Measurements from ENCODE around the gene H2AZ2.
"Not testable (repeated sequence)": the region's sequence is repeated elsewhere in the genome, so short reads cannot be mapped to it uniquely, and the experiment has no call there.

H2AZ2 gene

DNA sequence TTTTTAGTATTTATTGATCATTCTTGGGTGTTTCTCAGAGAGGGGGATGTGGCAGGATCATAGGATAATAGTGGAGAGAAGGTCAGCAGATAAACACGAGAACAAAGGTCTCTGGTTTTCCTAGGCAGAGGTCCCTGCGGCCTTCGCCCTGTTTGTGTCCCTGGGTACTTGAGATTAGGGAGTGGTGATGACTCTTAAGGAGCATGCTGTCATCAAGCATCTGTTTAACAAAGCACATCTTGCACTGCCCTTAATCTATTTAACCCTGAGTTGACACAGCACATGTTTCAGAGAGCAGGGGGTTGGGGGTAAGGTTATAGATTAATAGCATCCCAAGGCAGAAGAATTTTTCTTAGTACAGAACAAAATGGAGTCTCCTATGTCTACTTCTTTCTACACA is 22.4 kb upstream of the H2AZ2 start:
- DNase-seq: not testable (repeated sequence)

DNA sequence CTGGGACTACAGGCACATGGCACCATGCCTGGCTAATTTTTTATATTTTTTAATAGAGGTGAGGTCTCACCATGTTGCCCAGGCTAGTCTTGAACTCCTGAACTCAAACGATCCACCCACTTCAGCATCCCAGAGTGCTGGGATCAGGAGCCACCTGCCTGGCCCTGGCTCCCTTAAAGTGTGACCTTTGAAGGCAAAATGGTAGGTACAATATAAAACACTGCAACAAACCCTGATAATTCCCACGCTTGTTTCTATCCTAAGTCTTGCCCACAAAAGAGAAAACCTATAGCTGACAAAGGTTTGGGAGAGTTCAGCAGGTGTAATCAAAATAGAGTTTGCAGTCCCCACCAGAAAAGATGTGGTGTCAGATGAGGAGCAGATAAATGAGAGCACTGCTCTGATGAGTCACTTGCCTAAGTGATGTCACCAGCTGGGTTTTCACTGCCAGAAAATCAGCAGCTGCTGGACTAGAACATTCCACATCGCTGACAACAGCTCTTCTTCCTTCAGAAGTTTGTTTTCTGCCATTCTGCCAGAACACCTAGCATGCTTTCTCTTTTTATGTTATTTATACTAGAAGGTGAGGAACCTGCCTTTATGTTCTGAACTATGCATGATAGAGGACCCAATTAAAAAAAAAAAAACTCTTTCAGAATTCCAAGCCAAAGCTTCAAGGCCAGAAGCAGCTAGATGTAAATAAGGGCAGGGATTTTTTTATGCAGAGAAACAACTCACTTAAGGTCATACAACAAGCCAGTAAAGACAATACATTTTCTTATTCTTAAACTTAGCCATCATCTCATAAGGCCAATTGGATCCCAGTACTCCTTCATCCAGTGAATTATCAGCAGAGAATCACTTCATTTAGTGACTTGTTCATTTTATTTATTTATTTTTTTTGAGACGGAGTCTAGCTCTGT is 19.4 kb upstream of the H2AZ2 start:
- DNase-seq: no peak

DNA sequence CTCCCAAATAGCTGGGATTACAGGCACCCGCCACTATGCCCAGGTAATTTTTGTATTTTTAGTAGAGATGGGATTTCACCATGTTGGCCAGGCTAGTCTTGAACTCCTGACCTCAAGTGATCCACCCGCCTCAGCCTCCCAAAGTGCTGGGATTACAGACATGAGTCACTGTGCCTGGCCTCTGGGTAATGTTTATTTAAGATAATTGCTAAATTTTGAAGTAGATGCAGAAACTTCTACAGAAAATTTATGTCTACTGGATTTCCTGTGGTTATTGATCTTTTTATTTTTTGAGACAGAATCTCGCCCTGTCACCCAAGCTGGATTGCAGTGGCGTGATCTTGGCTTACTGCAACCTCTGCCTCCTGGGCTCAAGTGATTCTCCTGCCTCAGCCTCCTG is 14.1 kb upstream of the H2AZ2 start:
- DNase-seq: not testable (repeated sequence)

DNA sequence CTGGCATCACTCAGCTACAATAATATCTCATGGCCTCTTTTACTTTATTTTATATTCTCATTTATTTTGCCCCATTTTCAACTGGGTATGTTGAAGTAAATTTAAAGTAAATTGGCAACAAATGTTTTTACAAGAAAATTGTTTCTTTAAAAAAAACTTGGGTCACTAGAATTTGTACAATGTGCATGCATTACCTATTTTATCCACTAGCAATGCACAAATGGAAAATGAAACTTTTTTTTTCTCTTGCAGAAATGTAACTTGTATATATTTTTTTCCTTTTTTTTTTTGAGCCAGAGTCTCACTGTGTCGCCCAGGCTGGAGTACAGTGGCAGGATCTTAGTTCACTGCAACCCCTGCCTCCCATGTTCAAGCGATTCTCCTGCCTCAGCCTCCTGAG is 10.3 kb upstream of the H2AZ2 start:
- no peak for DNase-seq

DNA sequence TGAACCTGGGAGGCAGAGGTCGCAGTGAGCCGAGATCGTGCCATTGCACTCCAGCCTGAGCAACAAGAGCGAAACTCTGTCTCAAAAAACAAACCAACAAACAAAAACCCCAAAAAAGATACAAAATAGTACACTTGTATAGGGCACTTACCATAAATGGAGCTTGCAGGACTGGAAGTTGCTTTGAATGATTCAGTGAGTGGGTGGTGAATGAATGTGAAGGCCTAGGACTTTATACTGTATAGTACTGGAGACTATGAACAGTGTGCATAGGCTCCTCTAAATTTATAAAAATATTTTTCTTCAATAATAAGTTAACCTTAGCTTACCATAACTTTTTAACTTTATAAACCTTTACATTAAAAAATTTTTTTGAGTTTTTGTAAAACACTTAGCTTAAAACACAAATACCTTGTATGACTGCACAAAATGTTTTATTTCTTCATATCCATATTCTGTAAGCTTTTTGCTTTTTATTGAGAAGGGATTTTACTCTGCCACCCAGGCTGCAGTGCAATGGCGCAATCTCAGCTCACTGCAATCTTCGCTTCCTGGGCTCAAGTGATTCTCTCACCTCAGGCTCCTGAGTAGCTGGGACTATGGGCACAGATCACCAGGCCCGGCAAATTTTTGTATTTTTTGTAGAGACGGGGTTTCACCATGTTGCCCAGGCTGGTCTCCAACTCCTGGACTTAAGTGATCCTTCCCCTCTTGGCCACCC is 6.9 kb upstream of the H2AZ2 start:
- DNase-seq: no peak

DNA sequence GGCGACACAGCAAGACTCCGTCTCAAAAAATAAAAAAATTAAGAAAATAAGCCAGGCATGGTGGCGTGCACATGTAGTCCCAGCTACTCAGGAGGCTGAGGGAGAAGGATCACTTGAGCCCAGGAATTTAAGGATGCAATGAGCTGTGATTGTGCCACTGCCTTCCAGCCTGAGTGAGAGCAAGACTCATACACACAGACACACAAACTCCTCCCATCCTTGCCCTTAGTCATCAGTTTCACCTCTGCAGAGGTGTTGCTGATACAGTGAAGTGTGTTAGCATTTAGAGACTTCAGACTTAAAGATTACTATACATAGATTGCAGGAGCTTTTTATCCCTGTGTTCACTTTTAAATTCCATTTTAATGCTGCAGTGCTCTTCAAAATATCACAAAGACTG is 5.5 kb upstream of the H2AZ2 start:
- DNase-seq: no peak

DNA sequence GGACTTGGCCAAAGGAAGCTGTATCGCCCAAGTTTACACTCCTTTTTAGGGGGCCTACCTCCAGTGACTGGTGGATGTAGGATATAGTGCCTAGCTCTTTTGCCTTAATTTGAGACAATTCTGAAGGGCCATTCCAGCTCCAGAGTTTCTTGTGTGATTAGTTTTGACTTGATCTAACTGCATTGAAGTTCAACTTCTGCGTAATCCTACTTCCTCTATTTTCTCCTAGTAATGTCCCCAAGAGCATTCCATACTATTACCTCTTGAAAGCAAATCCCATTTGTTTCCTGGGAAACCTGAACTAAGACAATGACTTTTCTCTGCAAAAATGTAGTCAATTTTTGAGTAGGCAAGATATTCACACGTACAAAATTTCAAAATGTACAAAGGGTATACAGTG is 4.7 kb upstream of the H2AZ2 start:
- no peak for DNase-seq

DNA sequence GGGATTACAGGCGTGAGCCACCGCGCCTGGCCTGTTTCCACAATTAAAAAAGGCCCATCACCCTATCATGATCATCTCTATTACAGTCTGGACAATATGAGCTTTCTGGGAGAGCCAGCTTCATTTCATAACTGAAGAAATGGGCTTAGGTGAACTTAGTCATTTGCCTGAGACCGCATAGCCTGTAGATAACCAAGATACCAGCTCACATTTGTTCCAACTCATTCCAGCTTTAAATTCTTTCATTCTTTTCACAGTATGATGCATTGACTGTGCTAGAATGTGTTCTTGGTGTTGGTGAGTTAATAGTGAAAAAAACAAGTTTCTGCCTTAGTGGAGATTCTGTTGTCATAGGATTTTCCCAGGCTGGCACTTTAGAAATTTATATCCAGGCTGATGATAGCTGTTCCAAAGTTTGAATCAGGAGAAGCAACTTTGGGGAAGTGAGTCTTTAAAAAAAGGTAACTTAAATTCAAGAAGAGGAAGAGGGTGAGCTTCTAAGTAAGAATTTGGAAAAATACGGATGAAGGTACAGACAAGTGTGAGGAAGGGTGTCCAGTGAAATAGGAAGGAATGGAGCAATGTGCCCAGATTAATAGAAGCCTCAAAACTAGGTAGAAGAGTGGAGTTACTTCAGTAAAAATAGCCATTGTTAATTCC is 2.1 kb upstream of the H2AZ2 start:
- no peak for DNase-seq

DNA sequence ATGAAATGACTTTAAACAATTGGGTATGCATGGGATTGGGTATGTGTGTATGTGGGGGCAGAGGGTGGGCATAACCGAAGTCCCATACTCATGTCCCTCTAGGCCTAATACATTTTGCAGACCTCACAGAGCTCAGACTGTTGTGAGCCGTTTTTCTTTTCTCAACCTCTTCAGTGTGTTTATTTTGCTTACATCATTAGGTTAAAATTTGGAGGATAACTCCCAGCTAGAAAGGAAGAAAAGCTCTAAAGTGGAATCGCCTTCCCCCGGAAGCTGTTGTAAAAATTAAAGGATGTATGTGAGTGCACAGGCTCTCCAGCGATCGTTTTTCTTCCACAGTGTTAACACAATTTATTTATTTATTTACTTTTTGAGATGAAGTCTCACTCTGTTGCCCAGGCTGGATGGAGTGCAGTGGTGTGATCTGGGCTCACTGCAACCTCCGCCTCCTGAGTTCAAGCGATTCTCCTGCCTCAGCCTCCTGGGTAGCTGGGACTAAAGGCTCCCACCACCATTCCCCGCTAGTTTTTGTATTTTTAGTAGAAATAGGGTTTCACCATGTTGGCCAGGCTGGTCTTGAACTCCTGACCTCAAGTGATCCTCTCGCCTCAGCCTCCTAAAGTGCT is 1.5 kb upstream of the H2AZ2 start:
- DNase-seq: no peak

DNA sequence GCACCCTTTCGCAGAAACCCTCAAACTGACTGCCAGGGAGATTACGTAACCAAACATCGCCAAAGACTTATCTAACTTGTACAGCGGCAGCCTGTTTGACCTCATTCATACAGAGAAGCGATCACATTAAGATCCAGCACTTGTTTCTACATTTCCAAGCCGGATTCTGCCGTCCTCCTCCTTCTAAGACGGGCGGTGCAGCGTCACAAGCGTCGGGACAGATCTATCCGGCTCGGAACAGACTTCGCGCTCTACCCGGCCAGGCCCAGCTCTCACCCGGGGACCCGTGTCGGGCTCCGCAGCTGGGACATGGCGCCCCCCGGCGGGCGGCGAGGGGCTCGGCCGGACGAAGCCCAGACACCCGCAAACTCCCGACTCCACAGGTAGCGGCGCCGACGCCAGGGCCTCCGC is 373 bp downstream of the H2AZ2 start:
- DNase-seq: peak; percentile 79

DNA sequence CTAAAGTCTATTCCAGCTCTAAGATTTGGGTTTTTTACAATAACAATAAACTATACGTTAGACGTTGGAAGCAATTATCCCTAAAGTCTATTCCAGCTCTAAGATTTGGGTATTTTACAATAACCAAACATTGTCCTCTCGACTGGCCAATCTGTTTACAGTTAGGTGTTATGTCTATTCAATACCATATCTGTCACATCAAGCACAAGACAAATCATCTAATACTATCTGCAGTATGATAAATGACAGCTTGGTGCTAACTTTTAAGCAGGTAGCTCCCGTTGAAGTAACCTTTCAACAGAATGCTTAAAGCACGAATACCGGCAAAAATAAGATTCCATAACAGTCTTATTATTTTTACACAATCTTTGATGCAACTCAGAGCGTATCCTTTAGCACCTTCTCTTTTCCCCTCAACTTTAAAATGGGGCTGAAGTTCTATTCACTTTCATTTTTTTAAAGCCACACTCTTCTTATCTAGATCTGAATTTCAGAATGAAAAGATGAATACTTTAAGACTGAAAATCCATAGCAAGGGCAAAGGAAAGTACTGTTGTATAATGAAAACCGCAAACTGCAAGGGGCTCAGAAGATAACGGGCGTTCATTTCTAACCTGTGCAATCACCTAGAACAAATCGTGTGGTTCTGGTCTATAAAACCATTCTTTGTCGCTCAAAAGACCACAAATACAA is 925 bp downstream of the H2AZ2 start:
- DNase-seq: no peak

DNA sequence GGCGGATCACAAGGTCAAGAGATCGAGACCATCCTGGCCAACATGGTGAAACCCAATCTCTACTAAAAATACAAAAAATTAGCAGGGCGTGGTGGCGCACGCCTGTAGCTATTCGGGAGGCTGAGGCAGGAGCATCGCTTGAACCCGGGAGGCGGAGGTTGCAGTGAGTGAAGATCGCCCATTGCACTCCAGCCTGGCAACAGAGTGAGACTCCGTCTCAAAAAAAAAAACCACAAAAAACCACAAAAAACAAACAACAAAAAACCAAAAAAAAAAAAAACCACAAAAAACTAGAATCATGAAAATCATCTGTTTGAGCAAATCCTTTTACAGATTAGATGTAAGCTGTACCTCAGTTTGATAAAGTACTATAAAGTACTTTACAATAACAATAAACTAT is 1.5 kb downstream of the H2AZ2 start:
- not testable (repeated sequence) for DNase-seq

DNA sequence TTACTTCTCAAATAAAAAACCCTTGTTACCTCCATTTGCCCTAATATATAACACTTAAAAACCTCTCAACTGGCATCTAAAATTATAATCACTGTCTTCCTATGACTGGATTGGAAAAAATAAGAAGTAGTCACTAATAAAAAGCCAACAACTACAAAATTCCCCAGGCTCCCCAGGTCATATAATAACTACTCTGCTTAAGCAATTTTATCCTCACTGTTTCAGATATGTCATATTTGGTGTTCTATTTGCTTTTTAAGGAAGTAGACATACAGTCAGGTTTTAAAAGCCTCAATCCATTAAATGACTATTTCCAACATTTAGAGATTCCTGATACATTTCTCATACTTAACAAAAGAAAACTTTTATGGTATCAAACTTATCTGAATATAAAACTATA is 2.4 kb downstream of the H2AZ2 start:
- DNase-seq: no peak

DNA sequence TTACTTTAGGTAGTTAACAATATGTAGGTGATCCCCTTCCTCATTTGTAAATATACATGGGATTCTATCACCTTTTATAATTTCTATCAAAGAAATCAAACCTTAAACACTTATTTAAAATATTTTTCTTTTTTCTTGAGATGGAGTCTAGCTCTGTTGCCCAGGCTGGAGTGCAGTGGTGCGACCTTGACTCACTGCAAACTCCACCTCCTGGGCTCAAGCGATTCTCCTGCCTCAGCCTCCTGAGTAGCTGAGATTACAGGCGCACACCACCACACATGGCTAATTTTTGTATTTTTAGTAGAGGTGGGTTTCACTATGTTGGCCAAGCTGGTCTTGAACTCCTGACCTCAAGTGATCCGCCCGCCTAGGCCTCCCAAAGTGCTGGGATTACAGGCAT is 4.4 kb downstream of the H2AZ2 start:
- DNase-seq: not testable (repeated sequence)

DNA sequence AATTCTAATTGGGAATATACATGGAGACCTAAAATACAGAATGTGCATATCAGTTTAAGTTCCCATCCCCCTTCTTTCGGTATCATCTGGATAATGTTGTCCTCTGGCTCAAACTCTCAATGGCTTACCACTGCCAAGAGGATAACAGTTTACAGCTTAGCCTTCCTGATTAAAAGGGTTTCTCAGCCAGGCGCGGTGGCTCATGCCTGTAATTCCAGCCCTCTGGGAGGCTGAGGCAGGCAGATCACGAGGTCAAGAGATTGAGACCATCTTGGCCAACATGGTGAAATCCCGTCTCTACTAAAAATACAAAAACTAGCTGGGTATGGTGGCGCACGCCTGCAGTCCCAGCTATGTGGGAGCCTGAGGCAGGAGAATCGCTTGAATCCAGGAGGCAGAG is 5.2 kb downstream of the H2AZ2 start:
- not testable (repeated sequence) for DNase-seq

DNA sequence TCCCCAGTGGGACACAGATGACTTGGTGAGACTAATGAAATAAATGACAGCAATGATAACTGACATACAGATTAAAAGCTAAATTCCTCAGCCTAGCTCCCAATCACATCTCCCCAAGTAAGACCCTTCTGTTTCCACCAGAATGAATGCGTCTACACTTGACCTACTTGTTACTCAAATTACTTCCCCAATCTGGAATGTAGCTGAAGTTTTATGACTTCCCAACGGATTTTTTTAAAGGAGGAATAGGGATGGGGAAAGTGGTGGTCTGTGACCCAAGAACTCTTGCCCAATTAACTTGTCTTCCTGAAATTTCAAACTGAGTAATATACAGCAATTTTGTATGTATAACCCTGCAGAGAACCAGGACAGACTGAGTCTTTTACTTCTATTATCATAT is 9.1 kb downstream of the H2AZ2 start:
- no peak for DNase-seq

DNA sequence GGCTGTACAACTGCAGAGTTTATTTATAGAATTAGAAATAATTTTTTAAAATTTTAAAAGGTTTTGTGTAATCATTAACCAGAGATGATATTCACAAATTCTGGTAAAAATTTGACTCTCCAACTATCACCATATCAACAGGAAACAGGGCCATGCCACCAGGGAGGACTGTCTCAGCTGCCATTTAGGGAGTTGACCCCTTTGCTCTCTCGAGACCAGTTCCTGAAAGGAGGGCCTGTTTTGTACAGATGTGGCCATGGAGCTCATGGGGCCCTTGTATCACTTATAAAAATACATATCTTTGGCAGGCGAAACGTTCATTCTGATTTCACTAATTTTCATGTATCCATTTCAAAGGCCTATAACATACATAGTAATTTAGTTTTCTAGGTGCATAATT is 20.3 kb downstream of the H2AZ2 start:
- DNase-seq: no peak

DNA sequence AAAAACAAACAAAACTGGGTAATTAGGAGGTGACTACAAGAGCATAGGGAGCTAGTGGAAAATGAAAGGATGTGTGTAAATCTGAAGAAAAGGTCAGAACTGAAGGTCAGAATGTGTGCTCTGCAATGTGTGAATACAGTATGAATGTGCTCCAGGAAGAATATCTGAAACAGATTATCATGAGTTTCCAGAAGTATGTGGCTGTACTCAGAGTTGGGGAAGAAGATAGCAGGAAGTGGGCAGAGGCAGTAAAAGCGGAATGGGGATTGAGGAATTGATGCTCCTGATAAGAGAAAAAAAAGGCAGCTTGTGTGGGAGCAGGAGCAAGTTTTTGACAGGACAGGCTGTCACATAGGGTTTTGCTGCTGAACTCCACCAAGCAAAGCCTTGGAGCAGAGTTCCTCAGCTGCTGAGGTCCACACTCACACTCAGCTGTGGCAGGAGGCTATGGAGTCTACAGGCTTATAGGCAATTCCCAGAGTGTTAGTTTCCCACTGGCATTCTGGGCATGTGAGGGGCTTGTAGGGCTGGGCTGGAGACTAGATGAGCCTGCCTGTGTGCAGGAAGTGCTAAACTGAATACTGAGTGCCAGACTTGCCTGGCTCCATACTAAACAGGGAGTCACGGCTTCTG is 22.9 kb downstream of the H2AZ2 start:
- DNase-seq: no peak

DNA sequence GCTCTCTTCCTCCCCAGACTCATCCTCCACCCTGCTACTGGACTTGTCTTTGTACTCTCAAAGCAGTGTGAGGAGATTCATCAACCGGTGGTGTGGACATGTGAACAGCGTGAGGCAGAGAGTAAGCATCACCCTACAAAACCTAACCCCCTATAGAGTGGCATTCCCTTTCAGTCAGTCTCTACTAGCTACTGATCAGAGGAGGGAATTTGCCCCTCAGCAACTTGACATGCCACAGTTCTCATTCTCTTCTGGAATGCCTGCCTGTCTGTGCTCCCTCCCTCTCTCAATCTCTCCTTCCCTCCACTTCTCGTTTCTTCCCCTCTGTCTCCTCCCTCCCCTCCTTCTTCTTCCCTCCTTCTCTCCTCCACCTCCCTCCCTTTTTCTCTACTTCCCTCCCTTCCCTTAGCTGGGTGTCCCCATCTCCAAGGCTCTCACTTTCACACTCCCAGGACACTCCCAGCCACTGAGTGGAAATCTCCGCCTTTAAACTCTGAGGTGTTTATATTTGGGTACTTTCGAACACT is 24.6 kb downstream of the H2AZ2 start:
- DNase-seq: no peak

DNA sequence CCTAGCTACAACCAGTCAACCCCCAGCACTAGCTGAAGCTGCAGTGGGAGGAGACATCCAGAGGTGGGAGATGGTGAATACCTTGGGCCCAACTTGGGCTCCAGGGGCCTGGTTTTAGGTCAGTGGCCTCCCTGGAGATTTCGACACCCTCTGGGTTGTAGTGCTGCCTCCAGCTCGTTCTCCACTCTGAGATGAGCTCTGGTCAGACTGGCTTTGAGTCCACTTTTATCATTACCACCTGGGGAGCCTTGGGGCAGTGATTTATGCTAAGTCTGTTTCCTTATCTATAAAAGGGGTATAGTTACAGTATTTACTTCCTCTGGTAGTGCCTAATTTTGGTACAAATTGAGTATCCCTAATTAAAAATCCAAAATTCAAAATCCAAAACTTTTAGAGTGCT is 28.6 kb downstream of the H2AZ2 start:
- no peak for DNase-seq

DNA sequence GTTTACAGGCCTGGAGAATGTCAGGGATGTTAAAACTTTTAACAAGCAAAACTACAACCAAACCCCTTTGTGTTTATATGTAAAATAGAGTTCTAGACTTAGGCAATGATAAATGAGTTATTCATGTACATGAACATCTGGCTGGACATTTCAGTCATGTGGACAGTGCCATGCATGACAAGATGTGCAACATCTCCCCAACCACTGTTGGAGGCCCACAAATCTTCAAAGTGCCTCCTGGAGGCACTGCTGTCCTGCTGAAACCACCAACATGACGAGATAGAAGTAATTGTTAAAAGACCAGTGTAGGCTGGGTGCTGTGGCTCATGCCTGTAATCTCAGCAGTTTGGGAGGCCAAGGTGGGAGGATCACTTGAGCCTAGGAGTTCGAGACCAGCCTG is 33.0 kb downstream of the H2AZ2 start:
- no peak for DNase-seq

DNA sequence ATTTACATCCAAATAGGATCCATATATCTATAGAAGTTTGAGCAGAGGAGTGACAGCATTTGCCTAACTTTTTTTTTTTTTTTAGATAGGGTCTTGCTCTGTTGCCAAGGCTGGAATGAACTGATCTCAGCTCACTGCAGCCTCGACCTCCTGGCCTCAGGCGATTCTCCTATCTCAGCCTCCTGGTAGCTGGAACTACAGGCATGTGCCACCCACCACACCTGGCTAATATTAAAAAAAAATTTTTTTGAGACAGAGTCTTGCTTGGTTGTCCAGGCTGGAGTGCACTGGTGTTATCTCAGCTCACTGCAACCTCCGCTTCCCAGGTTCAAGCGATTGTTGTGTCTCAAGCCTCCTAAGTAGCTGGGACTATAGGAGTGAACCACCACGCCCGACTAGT is 36.3 kb downstream of the H2AZ2 start:
- no peak for DNase-seq

Measured in NCI-H1105 (cell line).